WTC11 (cell line): ENCODE measurements around the gene PCTP. TPM values are rescaled to one million over a fixed set of nuclear protein-coding genes. Genes with fewer than 3 reads are reported as not detected.

ENCODE experiments used
- total RNA-seq: library from RNA; stranded (reverse); gene quantifications from 3 replicates; pipeline ENCODE4 v1.2.3, GENCODE V29; 2021

PCTP gene
- total RNA-seq, 1 experiment from 2014 or later: 10.3 TPM

Other genes starting within 250 kb of the PCTP start
- not detected in 3 replicates for gene SMIM36, start 239.6 kb upstream of the PCTP start, total RNA-seq
- gene TMEM100, start 28.2 kb upstream of the PCTP start, total RNA-seq: 0.39 to 1.1 TPM (median 0.57 TPM) in 3 replicates